Activated naive CD8-positive, alpha-beta T cell treated with anti-CD3 and anti-CD28 coated beads, Interleukin-2, amount 50 U/mL, for 24 hours (primary cell): ENCODE measurements around the gene PCDH1.

ENCODE experiments used
- ATAC-seq: fragments of 150-1000 bp; cut with Tn5 transposase; one replicate; pipeline ENCODE4 v1.10.0; 2021
- DNase-seq: peaks from one replicate; pipeline ENCODE4 v3.0.0; 2021
- H3K27ac Mint-ChIP-seq: one replicate; pipeline ENCODE4 v1.8.0; 2021; ENCODE audit warnings: mild to moderate bottlenecking, mixed read lengths
- H3K27me3 Mint-ChIP-seq: one replicate; pipeline ENCODE4 v1.8.0; 2021; ENCODE audit warnings: mixed read lengths
- H3K36me3 Mint-ChIP-seq: one replicate; pipeline ENCODE4 v1.8.0; 2021; ENCODE audit warnings: low read depth, mixed read lengths
- H3K4me1 Mint-ChIP-seq: one replicate; pipeline ENCODE4 v1.8.0; 2021; ENCODE audit warnings: mixed read lengths
- H3K4me3 Mint-ChIP-seq: one replicate; pipeline ENCODE4 v1.8.0; 2021; ENCODE audit warnings: mild to moderate bottlenecking, moderate library complexity, mixed read lengths
- H3K9me3 Mint-ChIP-seq: one replicate; pipeline ENCODE4 v1.8.0; 2021; ENCODE audit warnings: mixed read lengths

The PCDH1 gene

GRCh38 chr5:141881886-141882285 is 3.7 kb upstream of the PCDH1 start:
- ATAC-seq (no peak), DNase-seq (no peak)
- Mint-ChIP-seq H3K4me1 (peaks cover 19% of the 10 kb centered on the region), H3K4me3 (no peak overlapping the region), H3K9me3 (no peaks in the 10 kb centered on the region), H3K36me3 (no peaks in the 10 kb centered on the region), H3K27me3 (peaks cover 86% of the 10 kb centered on the region), H3K27ac (no peak overlapping the region)

- no peak for ATAC-seq
- H3K9me3 Mint-ChIP-seq: no peaks in the 10 kb centered on the region
- H3K4me3 Mint-ChIP-seq: no peak overlapping the region
- no peak overlapping the region for H3K27ac Mint-ChIP-seq
- peaks cover 86% of the 10 kb centered on the region for H3K27me3 Mint-ChIP-seq
- H3K4me1 Mint-ChIP-seq: peaks cover 20% of the 10 kb centered on the region
- DNase-seq: no peak
- H3K36me3 Mint-ChIP-seq: no peaks in the 10 kb centered on the region
These were observed 3.0 kb upstream of the PCDH1 start for GRCh38 chr5:141880961-141881801.

GRCh38 chr5:141879941-141880738 is 1.9 kb upstream of the PCDH1 start:
- ATAC-seq (no peak), DNase-seq (no peak)
- Mint-ChIP-seq H3K27me3 (peaks cover 85% of the 10 kb centered on the region), H3K9me3 (no peaks in the 10 kb centered on the region), H3K4me1 (peaks cover 20% of the 10 kb centered on the region), H3K27ac (no peak overlapping the region), H3K4me3 (no peak overlapping the region), H3K36me3 (no peaks in the 10 kb centered on the region)

GRCh38 chr5:141879426-141879759 is 1.2 kb upstream of the PCDH1 start:
- Mint-ChIP-seq H3K4me1 (peaks cover 20% of the 10 kb centered on the region), H3K27me3 (peaks cover 85% of the 10 kb centered on the region), H3K9me3 (no peaks in the 10 kb centered on the region), H3K27ac (no peak overlapping the region), H3K36me3 (no peaks in the 10 kb centered on the region), H3K4me3 (peak overlapping the region; percentile 78)
- DNase-seq: no peak
- ATAC-seq: no peak

- ATAC-seq: peak; percentile 89
- H3K36me3 Mint-ChIP-seq: no peaks in the 10 kb centered on the region
- peak; percentile 89 for DNase-seq
- peaks cover 86% of the 10 kb centered on the region for H3K27me3 Mint-ChIP-seq
- H3K4me1 Mint-ChIP-seq: peaks cover 20% of the 10 kb centered on the region
- no peaks in the 10 kb centered on the region for H3K9me3 Mint-ChIP-seq
- H3K27ac Mint-ChIP-seq: no peak overlapping the region
- H3K4me3 Mint-ChIP-seq: peak overlapping the region; percentile 78
These were observed 658 bp upstream of the PCDH1 start for GRCh38 chr5:141878711-141879425.

GRCh38 chr5:141877356-141878185 is 639 bp downstream of the PCDH1 start:
- DNase-seq (peak; percentile 20), ATAC-seq (no peak)
- H3K27ac Mint-ChIP-seq: no peak overlapping the region
- H3K4me1 Mint-ChIP-seq: peaks cover 20% of the 10 kb centered on the region
- peaks cover 83% of the 10 kb centered on the region for H3K27me3 Mint-ChIP-seq
- peak overlapping the region; percentile 61 for H3K4me3 Mint-ChIP-seq
- no peaks in the 10 kb centered on the region for H3K9me3 Mint-ChIP-seq
- H3K36me3 Mint-ChIP-seq: no peaks in the 10 kb centered on the region

GRCh38 chr5:141876628-141877355 is 1.4 kb downstream of the PCDH1 start:
- Mint-ChIP-seq H3K27ac (no peak overlapping the region), H3K9me3 (no peaks in the 10 kb centered on the region), H3K27me3 (peaks cover 82% of the 10 kb centered on the region), H3K4me1 (peaks cover 20% of the 10 kb centered on the region), H3K4me3 (peak overlapping the region; percentile 61), H3K36me3 (no peaks in the 10 kb centered on the region)
- no peak for ATAC-seq
- DNase-seq: no peak

- no peak overlapping the region for H3K4me3 Mint-ChIP-seq
- no peaks in the 10 kb centered on the region for H3K36me3 Mint-ChIP-seq
- no peaks in the 10 kb centered on the region for H3K9me3 Mint-ChIP-seq
- H3K4me1 Mint-ChIP-seq: peaks cover 20% of the 10 kb centered on the region
- DNase-seq (no peak), ATAC-seq (no peak)
- no peak overlapping the region for H3K27ac Mint-ChIP-seq
- H3K27me3 Mint-ChIP-seq: peaks cover 78% of the 10 kb centered on the region
These were observed 2.2 kb downstream of the PCDH1 start for GRCh38 chr5:141875795-141876627.

GRCh38 chr5:141875022-141875740 is 3.0 kb downstream of the PCDH1 start:
- no peak for ATAC-seq
- Mint-ChIP-seq H3K27me3 (peaks cover 75% of the 10 kb centered on the region), H3K4me3 (no peak overlapping the region), H3K27ac (no peak overlapping the region), H3K9me3 (no peaks in the 10 kb centered on the region), H3K36me3 (no peaks in the 10 kb centered on the region), H3K4me1 (peaks cover 20% of the 10 kb centered on the region)
- DNase-seq: no peak

GRCh38 chr5:141874262-141874964 is 3.8 kb downstream of the PCDH1 start:
- no peak overlapping the region for H3K27ac Mint-ChIP-seq
- peaks cover 18% of the 10 kb centered on the region for H3K4me1 Mint-ChIP-seq
- no peaks in the 10 kb centered on the region for H3K36me3 Mint-ChIP-seq
- ATAC-seq (no peak), DNase-seq (no peak)
- H3K4me3 Mint-ChIP-seq: no peak overlapping the region
- no peaks in the 10 kb centered on the region for H3K9me3 Mint-ChIP-seq
- peaks cover 73% of the 10 kb centered on the region for H3K27me3 Mint-ChIP-seq

GRCh38 chr5:141873933-141874261 is 4.3 kb downstream of the PCDH1 start:
- peaks cover 14% of the 10 kb centered on the region for H3K4me1 Mint-ChIP-seq
- H3K27ac Mint-ChIP-seq: no peak overlapping the region
- ATAC-seq: no peak

More at GRCh38 chr5:141873933-141874261, 4.3 kb downstream of the PCDH1 start:
- H3K36me3 Mint-ChIP-seq: no peaks in the 10 kb centered on the region
- no peak overlapping the region for H3K4me3 Mint-ChIP-seq
- no peak for DNase-seq
- no peaks in the 10 kb centered on the region for H3K9me3 Mint-ChIP-seq
- H3K27me3 Mint-ChIP-seq: peaks cover 68% of the 10 kb centered on the region
